ENCODE data around the gene C10orf67. TPM values are rescaled to one million over a fixed set of nuclear protein-coding genes. Genes with fewer than 3 reads are reported as not detected.
A peak's percentile ranks its signal among the peaks of the same experiment; 100 is the strongest.
"Not testable (repeated sequence)": the region's sequence is repeated elsewhere in the genome, so short reads cannot be mapped to it uniquely, and the experiment has no call there.

The C10orf67 gene
- total RNA-seq, 2 experiments from 2014 or later: 0.20 TPM; not detected in 1

- Mint-ChIP-seq H3K9me3 (no peaks in the 10 kb centered on the region), H3K36me3 (no peaks in the 10 kb centered on the region), H3K4me1 (no peaks in the 10 kb centered on the region), H3K27me3 (peaks cover 29% of the 10 kb centered on the region), H3K4me3 (no peak overlapping the region), H3K27ac (no peak overlapping the region)
- POLR2A ChIA-PET: no interaction called here
- no peak for DNase-seq
- no peak for ATAC-seq (ENCODE audit: low read depth)
These were observed 49.9 kb downstream of the C10orf67 start for GRCh38 chr10:23294638-23295247.

DNA sequence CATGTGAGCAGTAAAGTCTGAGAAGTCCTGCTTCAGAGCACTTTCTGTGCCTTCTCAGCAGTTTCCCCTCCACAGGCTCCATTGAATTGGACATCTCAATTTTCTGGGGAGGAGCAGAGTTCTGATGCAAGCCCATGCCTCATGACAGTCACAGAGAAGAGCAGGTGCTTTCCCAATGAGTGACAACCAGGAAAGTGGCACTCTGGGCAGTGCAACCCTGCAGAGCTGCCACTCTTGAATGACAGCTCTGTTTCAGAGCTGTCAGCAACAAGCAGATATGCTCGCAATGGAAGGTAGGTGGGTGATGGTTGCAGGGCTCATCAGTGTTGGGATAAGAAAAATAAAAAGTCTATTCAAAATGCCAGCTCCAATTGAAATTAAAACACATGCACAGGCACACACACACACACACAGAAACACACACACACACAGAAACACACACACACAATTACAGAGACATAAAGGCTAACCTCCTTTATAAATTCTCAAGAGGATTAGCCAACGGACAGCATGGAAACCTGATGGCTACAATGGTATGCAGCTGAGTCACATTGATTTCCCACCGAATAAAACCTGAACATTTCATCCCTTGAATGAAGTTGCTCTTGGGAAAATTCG, 50.5 kb downstream of the C10orf67 start:
- POLR2A ChIA-PET: no interaction called here
- DNase-seq (no peak), ATAC-seq (ENCODE audit: low read depth) (no peak)
- H3K4me1 Mint-ChIP-seq: no peaks in the 10 kb centered on the region
- no peaks in the 10 kb centered on the region for H3K9me3 Mint-ChIP-seq
- no peaks in the 10 kb centered on the region for H3K36me3 Mint-ChIP-seq
- H3K4me3 Mint-ChIP-seq: no peak overlapping the region
- no peak overlapping the region for H3K27ac Mint-ChIP-seq
- H3K27me3 Mint-ChIP-seq: peaks cover 29% of the 10 kb centered on the region

GRCh38 chr10:23293145-23293724, 51.4 kb downstream of the C10orf67 start:
- DNase-seq (no peak), ATAC-seq (ENCODE audit: low read depth) (peak; percentile 50)
- Mint-ChIP-seq H3K27ac (no peak overlapping the region), H3K4me1 (no peaks in the 10 kb centered on the region), H3K27me3 (peaks cover 29% of the 10 kb centered on the region), H3K36me3 (no peaks in the 10 kb centered on the region), H3K4me3 (no peak overlapping the region), H3K9me3 (no peaks in the 10 kb centered on the region)
- POLR2A ChIA-PET: no interaction called here

GRCh38 chr10:23291551-23292334, 52.9 kb downstream of the C10orf67 start:
- Mint-ChIP-seq H3K4me3 (no peak overlapping the region), H3K27me3 (peaks cover 35% of the 10 kb centered on the region), H3K27ac (no peak overlapping the region), H3K4me1 (no peaks in the 10 kb centered on the region), H3K9me3 (no peaks in the 10 kb centered on the region), H3K36me3 (no peaks in the 10 kb centered on the region)
- no peak for ATAC-seq (ENCODE audit: low read depth)
- POLR2A ChIA-PET: no interaction called here
- no peak for DNase-seq

- no peaks in the 10 kb centered on the region for H3K36me3 Mint-ChIP-seq
- ATAC-seq (ENCODE audit: low read depth) (no peak), DNase-seq (no peak)
- no peak overlapping the region for H3K4me3 Mint-ChIP-seq
- no peaks in the 10 kb centered on the region for H3K9me3 Mint-ChIP-seq
- POLR2A ChIA-PET: no interaction called here
- H3K27ac Mint-ChIP-seq: no peak overlapping the region
- peaks cover 7% of the 10 kb centered on the region for H3K27me3 Mint-ChIP-seq
- H3K4me1 Mint-ChIP-seq: no peaks in the 10 kb centered on the region
These were observed 59.8 kb downstream of the C10orf67 start for GRCh38 chr10:23284674-23285335.

DNA sequence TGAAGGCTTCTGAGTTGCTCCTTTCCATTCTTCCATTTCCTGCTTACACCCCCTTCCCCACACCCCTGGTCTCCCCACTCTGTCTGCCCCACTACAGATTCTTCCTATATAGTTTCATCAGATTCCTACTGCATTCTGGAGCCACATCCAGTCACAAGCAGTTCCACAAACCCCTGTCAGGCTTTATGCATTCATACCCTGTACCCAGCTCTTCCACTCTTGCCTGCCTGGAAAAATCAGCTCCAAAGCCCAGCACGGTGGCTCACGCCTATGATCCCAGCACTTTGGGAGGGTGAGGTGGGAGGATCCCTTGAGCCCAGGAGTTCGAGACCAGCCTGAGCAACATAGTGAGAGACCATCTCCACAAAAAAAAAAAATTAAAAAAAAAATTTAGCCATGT, 60.4 kb downstream of the C10orf67 start:
- POLR2A ChIA-PET: no interaction called here
- ATAC-seq (ENCODE audit: low read depth) (no peak), DNase-seq (no peak)
- Mint-ChIP-seq H3K27ac (no peak overlapping the region), H3K27me3 (peaks cover 7% of the 10 kb centered on the region), H3K36me3 (no peaks in the 10 kb centered on the region), H3K4me3 (no peak overlapping the region), H3K4me1 (no peaks in the 10 kb centered on the region), H3K9me3 (no peaks in the 10 kb centered on the region)

GRCh38 chr10:23283680-23284079, 60.9 kb downstream of the C10orf67 start:
- Mint-ChIP-seq H3K27me3 (peaks cover 7% of the 10 kb centered on the region), H3K9me3 (no peaks in the 10 kb centered on the region)

DNA sequence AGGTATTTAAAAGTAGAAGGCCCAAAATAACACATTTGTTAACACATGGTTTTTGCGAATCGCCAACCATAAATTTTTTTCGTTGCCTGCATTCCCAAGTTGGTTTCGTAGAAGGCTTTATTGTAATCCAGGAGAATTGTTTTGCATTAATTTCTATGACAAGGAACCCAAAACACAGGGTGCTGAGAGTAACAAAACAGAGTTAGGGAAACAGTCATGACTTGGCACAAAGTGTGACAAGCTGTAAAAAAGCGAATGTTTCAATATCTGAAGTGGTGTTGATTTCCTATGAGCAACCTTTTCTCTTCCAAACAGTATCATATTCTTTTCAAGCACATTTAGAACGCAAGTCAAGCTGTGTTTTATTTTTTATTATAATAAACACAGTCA, 63.6 kb downstream of the C10orf67 start:
- POLR2A ChIA-PET: no interaction called here
- Mint-ChIP-seq H3K4me3 (no peak overlapping the region), H3K36me3 (no peaks in the 10 kb centered on the region), H3K9me3 (no peaks in the 10 kb centered on the region), H3K27ac (no peak overlapping the region), H3K27me3 (peaks cover 2% of the 10 kb centered on the region), H3K4me1 (no peaks in the 10 kb centered on the region)
- ATAC-seq (ENCODE audit: low read depth): no peak
- DNase-seq: no peak

More at GRCh38 chr10:23283680-23284079, 60.9 kb downstream of the C10orf67 start:
- DNase-seq (no peak), ATAC-seq (ENCODE audit: low read depth) (no peak)
- Mint-ChIP-seq H3K4me3 (no peak overlapping the region), H3K27ac (no peak overlapping the region), H3K4me1 (no peaks in the 10 kb centered on the region), H3K36me3 (no peaks in the 10 kb centered on the region)
- POLR2A ChIA-PET: no interaction called here

GRCh38 chr10:23280419-23281043, 64.1 kb downstream of the C10orf67 start:
- Mint-ChIP-seq H3K27ac (no peak overlapping the region), H3K4me3 (no peak overlapping the region), H3K36me3 (no peaks in the 10 kb centered on the region), H3K27me3 (peaks cover 2% of the 10 kb centered on the region), H3K4me1 (no peaks in the 10 kb centered on the region), H3K9me3 (no peaks in the 10 kb centered on the region)
- no peak for ATAC-seq (ENCODE audit: low read depth)
- POLR2A ChIA-PET: no interaction called here
- no peak for DNase-seq

DNA sequence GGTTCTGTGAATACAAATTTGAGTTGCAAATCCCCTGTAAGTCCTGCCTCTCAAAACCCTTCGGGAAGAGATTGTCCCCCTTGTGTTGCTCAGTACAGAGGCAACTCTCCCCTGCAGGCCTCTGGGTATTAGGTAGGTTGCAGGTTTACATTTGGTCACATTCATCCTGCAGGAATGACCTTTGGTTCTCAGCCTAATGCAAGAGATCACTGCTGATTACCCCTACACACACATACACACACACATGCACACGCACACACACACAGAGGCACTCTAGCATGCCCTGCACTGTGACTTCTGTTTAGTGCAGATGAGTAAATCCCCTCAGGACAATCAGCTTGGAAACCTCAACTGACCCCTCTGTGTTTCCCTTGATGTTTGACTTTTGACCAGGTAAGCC, 69.2 kb downstream of the C10orf67 start:
- H3K36me3 Mint-ChIP-seq: no peaks in the 10 kb centered on the region
- no peak overlapping the region for H3K4me3 Mint-ChIP-seq
- ATAC-seq (ENCODE audit: low read depth): no peak
- no peak overlapping the region for H3K27ac Mint-ChIP-seq
- H3K9me3 Mint-ChIP-seq: peaks cover 6% of the 10 kb centered on the region
- POLR2A ChIA-PET: no interaction called here
- no peaks in the 10 kb centered on the region for H3K27me3 Mint-ChIP-seq
- DNase-seq: no peak
- no peaks in the 10 kb centered on the region for H3K4me1 Mint-ChIP-seq

GRCh38 chr10:23274179-23274578, 70.4 kb downstream of the C10orf67 start:
- H3K4me3 Mint-ChIP-seq; ATAC-seq (ENCODE audit: low read depth); H3K27ac Mint-ChIP-seq; POLR2A ChIA-PET; H3K4me1 Mint-ChIP-seq; DNase-seq; H3K36me3 Mint-ChIP-seq; H3K9me3 Mint-ChIP-seq; H3K27me3 Mint-ChIP-seq: not testable (repeated sequence)

- DNase-seq: no peak
- H3K4me1 Mint-ChIP-seq: no peaks in the 10 kb centered on the region
- H3K9me3 Mint-ChIP-seq: peaks cover 6% of the 10 kb centered on the region
- ATAC-seq (ENCODE audit: low read depth): no peak
- H3K27ac Mint-ChIP-seq: no peak overlapping the region
- no peaks in the 10 kb centered on the region for H3K36me3 Mint-ChIP-seq
- no peak overlapping the region for H3K4me3 Mint-ChIP-seq
- POLR2A ChIA-PET: no interaction called here
- H3K27me3 Mint-ChIP-seq: no peaks in the 10 kb centered on the region
These were observed 74.1 kb downstream of the C10orf67 start for GRCh38 chr10:23270531-23270930.

GRCh38 chr10:23263441-23264164, 81.0 kb downstream of the C10orf67 start:
- Mint-ChIP-seq H3K27me3 (peaks cover 7% of the 10 kb centered on the region), H3K4me1 (no peaks in the 10 kb centered on the region), H3K36me3 (no peaks in the 10 kb centered on the region), H3K27ac (no peak overlapping the region), H3K9me3 (no peaks in the 10 kb centered on the region), H3K4me3 (no peak overlapping the region)
- ATAC-seq (ENCODE audit: low read depth): no peak
- no peak for DNase-seq
- POLR2A ChIA-PET: no interaction called here
